Islet of Langerhans (tissue), 1 donor: ENCODE results near the gene OTUD4.
"Not testable (repeated sequence)": the region's sequence is repeated elsewhere in the genome, so short reads cannot be mapped to it uniquely, and the experiment has no call there.

Source experiments
- FAIRE-seq: peaks from one replicate; lab custom pipeline; 2011; peaks lifted over from hg19 to GRCh38; lab: Jason Lieb, UNC

Gene OTUD4

GRCh38 chr4:145178740-145179280 is 1.6 kb downstream of the OTUD4 start:
- no peak for FAIRE-seq

- no peak for FAIRE-seq
Measured at GRCh38 chr4:145177906-145178538, 2.4 kb downstream of the OTUD4 start.

- FAIRE-seq: peak; percentile 5
Measured at GRCh38 chr4:145177511-145177905, 2.9 kb downstream of the OTUD4 start.

GRCh38 chr4:145176641-145177432 is 3.6 kb downstream of the OTUD4 start:
- no peak for FAIRE-seq

- peak; percentile 43 for FAIRE-seq
Measured at GRCh38 chr4:145171911-145172310, 8.5 kb downstream of the OTUD4 start.

GRCh38 chr4:145170223-145170622 is 10.2 kb downstream of the OTUD4 start:
- FAIRE-seq: no peak

- FAIRE-seq: peak; percentile 76
Measured at GRCh38 chr4:145168581-145169187, 11.7 kb downstream of the OTUD4 start.

GRCh38 chr4:145167887-145168286 is 12.5 kb downstream of the OTUD4 start:
- FAIRE-seq: no peak

GRCh38 chr4:145161549-145161948 is 18.8 kb downstream of the OTUD4 start:
- no peak for FAIRE-seq

- no peak for FAIRE-seq
Measured at GRCh38 chr4:145156986-145157385, 23.4 kb downstream of the OTUD4 start.

GRCh38 chr4:145155268-145155870 is 25.0 kb downstream of the OTUD4 start:
- no peak for FAIRE-seq

- FAIRE-seq: no peak
Measured at GRCh38 chr4:145154573-145154972, 25.8 kb downstream of the OTUD4 start.

GRCh38 chr4:145153904-145154298 is 26.5 kb downstream of the OTUD4 start:
- no peak for FAIRE-seq

GRCh38 chr4:145153181-145153903 is 27.0 kb downstream of the OTUD4 start:
- no peak for FAIRE-seq

GRCh38 chr4:145148980-145149379 is 31.4 kb downstream of the OTUD4 start:
- no peak for FAIRE-seq

- FAIRE-seq: not testable (repeated sequence)
Measured at GRCh38 chr4:145136219-145136618, 44.2 kb downstream of the OTUD4 start.

- no peak for FAIRE-seq
Measured at GRCh38 chr4:145132511-145133098, 47.8 kb downstream of the OTUD4 start.

GRCh38 chr4:145131848-145132247 is 48.5 kb downstream of the OTUD4 start:
- no peak for FAIRE-seq

- no peak for FAIRE-seq
Measured at GRCh38 chr4:145130788-145131399, 49.5 kb downstream of the OTUD4 start.

- FAIRE-seq: no peak
Measured at GRCh38 chr4:145130130-145130529, 50.3 kb downstream of the OTUD4 start.

- FAIRE-seq: no peak
Measured at GRCh38 chr4:145125396-145125795, 55.0 kb downstream of the OTUD4 start.
